Activated naive CD8-positive, alpha-beta T cell treated with anti-CD3 and anti-CD28 coated beads, Interleukin-2, amount 10 ng/mL, durations not matched to agents 7 days and 5 days (primary cell): ENCODE data around the gene TMEM50B. TPM values are rescaled to one million over a fixed set of nuclear protein-coding genes. Genes with fewer than 3 reads are reported as not detected.
A peak's percentile ranks its signal among the peaks of the same experiment; 100 is the strongest.
"Not testable (repeated sequence)": the region's sequence is repeated elsewhere in the genome, so short reads cannot be mapped to it uniquely, and the experiment has no call there.

ENCODE experiments used
- ATAC-seq: fragments of 150-1000 bp; cut with Tn5 transposase; one replicate; pipeline ENCODE4 v1.10.0; 2021; ENCODE audit warnings: low read depth, moderate library complexity
- POLR2A ChIA-PET: fragments of 350-600 bp; sonication (Branson Sonifier 250); formaldehyde crosslinking; loops from one replicate; lab custom pipeline; 2021; ENCODE audit warnings: antibody characterized with exemption; lab: Charles Lee
- DNase-seq: peaks from one replicate; pipeline ENCODE4 v3.0.0; 2021
- H3K27ac Mint-ChIP-seq: one replicate; pipeline ENCODE4 v1.8.0; 2022; ENCODE audit warnings: mild to moderate bottlenecking, mixed read lengths
- H3K27me3 Mint-ChIP-seq: one replicate; pipeline ENCODE4 v1.8.0; 2022; ENCODE audit warnings: mild to moderate bottlenecking, moderate library complexity, mixed read lengths
- H3K36me3 Mint-ChIP-seq: one replicate; pipeline ENCODE4 v1.8.0; 2021; ENCODE audit warnings: mild to moderate bottlenecking, mixed read lengths
- H3K4me1 Mint-ChIP-seq: one replicate; pipeline ENCODE4 v1.8.0; 2021; ENCODE audit warnings: mixed read lengths
- H3K4me3 Mint-ChIP-seq: one replicate; pipeline ENCODE4 v1.8.0; 2022; ENCODE audit warnings: mild to moderate bottlenecking, moderate library complexity, mixed read lengths
- H3K9me3 Mint-ChIP-seq: one replicate; pipeline ENCODE4 v1.8.0; 2021; ENCODE audit warnings: mixed read lengths
- total RNA-seq, 2 experiments: library from RNA; stranded (reverse); gene quantifications; one replicate each; pipeline ENCODE4 v1.2.3, GENCODE V29; 2021

The TMEM50B gene
- total RNA-seq, 2 experiments from 2014 or later, result 72.6 to 80.3 TPM

GRCh38 chr21:33414068-33414467, 65.7 kb downstream of the TMEM50B start:
- no peak for DNase-seq
- H3K27me3 Mint-ChIP-seq, result peaks cover 1% of the 10 kb centered on the region
- H3K4me3 Mint-ChIP-seq, result no peak overlapping the region
- no peaks in the 10 kb centered on the region for H3K9me3 Mint-ChIP-seq
- no peak for ATAC-seq
- no peak overlapping the region for H3K27ac Mint-ChIP-seq
- peaks cover 30% of the 10 kb centered on the region for H3K36me3 Mint-ChIP-seq
- POLR2A ChIA-PET, result interaction anchor here (0.5 to 0.6 kb wide), 2 partner anchors 147 to 496 kb away, joined by 4 to 6 read pairs; no protein-coding TSS in a partner anchor
- peaks cover 25% of the 10 kb centered on the region for H3K4me1 Mint-ChIP-seq

GRCh38 chr21:33412832-33413519, 66.8 kb downstream of the TMEM50B start:
- DNase-seq, result no peak
- Mint-ChIP-seq H3K27ac (peak overlapping the region; percentile 67), H3K27me3 (peaks cover 1% of the 10 kb centered on the region)

GRCh38 chr21:33412439-33412831, 67.3 kb downstream of the TMEM50B start:
- H3K4me3 Mint-ChIP-seq, result peak overlapping the region; percentile 4
- not testable (repeated sequence) for DNase-seq, ATAC-seq, H3K27ac Mint-ChIP-seq, H3K9me3 Mint-ChIP-seq, H3K27me3 Mint-ChIP-seq
- POLR2A ChIA-PET, result interaction anchor here (1.0 to 1.3 kb wide), 2 partner anchors 22 to 28 kb away, joined by 3 to 5 read pairs; no protein-coding TSS in a partner anchor
- H3K36me3 Mint-ChIP-seq, result peaks cover 29% of the 10 kb centered on the region
- H3K4me1 Mint-ChIP-seq, result peaks cover 25% of the 10 kb centered on the region

More at GRCh38 chr21:33412832-33413519, 66.8 kb downstream of the TMEM50B start:
- H3K4me3 Mint-ChIP-seq, result peak overlapping the region; percentile 69
- no peaks in the 10 kb centered on the region for H3K9me3 Mint-ChIP-seq
- peaks cover 25% of the 10 kb centered on the region for H3K4me1 Mint-ChIP-seq
- POLR2A ChIA-PET, result interaction anchor here (1.0 kb wide), 1 partner anchor 21 kb away, joined by 3 read pairs; no protein-coding TSS in a partner anchor
- peaks cover 30% of the 10 kb centered on the region for H3K36me3 Mint-ChIP-seq
- ATAC-seq, result peak; percentile 41

GRCh38 chr21:33411949-33412430, 67.8 kb downstream of the TMEM50B start:
- peak overlapping the region; percentile 53 for H3K27ac Mint-ChIP-seq
- H3K27me3 Mint-ChIP-seq, result peaks cover 1% of the 10 kb centered on the region
- POLR2A ChIA-PET, result interaction anchor here (0.5 to 1.3 kb wide), 2 partner anchors 27 to 537 kb away, joined by 3 to 5 read pairs; no protein-coding TSS in a partner anchor
- H3K9me3 Mint-ChIP-seq, result no peaks in the 10 kb centered on the region
- H3K4me1 Mint-ChIP-seq, result peaks cover 29% of the 10 kb centered on the region
- peak overlapping the region; percentile 4 for H3K4me3 Mint-ChIP-seq
- ATAC-seq, result peak; percentile 69
- no peak for DNase-seq
- peaks cover 28% of the 10 kb centered on the region for H3K36me3 Mint-ChIP-seq

GRCh38 chr21:33406493-33406892, 73.3 kb downstream of the TMEM50B start:
- H3K4me1 Mint-ChIP-seq, result peaks cover 38% of the 10 kb centered on the region

GRCh38 chr21:33403786-33404585, 75.8 kb downstream of the TMEM50B start:
- peak; percentile 58 for DNase-seq

More at GRCh38 chr21:33406493-33406892, 73.3 kb downstream of the TMEM50B start:
- peaks cover 6% of the 10 kb centered on the region for H3K27me3 Mint-ChIP-seq
- ATAC-seq (no peak), DNase-seq (no peak)
- peak overlapping the region; percentile 90 for H3K4me3 Mint-ChIP-seq
- H3K9me3 Mint-ChIP-seq, result no peaks in the 10 kb centered on the region
- peaks cover 12% of the 10 kb centered on the region for H3K36me3 Mint-ChIP-seq
- POLR2A ChIA-PET, result interaction anchor here (0.9 kb wide), 1 partner anchor 10 kb away, joined by 3 read pairs; no protein-coding TSS in a partner anchor
- H3K27ac Mint-ChIP-seq, result no peak overlapping the region

GRCh38 chr21:33403128-33403785, 76.5 kb downstream of the TMEM50B start, which contains the start of gene IFNGR2:
IFNGR2 (plus strand) TSS chr21:33403413; CDS start chr21:33403544, 131 bp downstream.
- H3K36me3 Mint-ChIP-seq, result peaks cover 8% of the 10 kb centered on the region
- peaks cover 10% of the 10 kb centered on the region for H3K27me3 Mint-ChIP-seq
- peak within 1 kb of the TSS; percentile 90 for H3K4me3 Mint-ChIP-seq
- peaks cover 43% of the 10 kb centered on the region for H3K4me1 Mint-ChIP-seq
- ATAC-seq (peak; percentile 55), DNase-seq (peak; percentile 68)
- POLR2A ChIA-PET, result interaction anchor here (0.9 to 1.3 kb wide), 3 partner anchors 19 to 78 kb away, joined by 3 to 7 read pairs (median 6); partner anchors contain the start of gene IFNAR1
- no peaks in the 10 kb centered on the region for H3K9me3 Mint-ChIP-seq
- H3K27ac Mint-ChIP-seq, result peak within 1 kb of the TSS; percentile 81

More at GRCh38 chr21:33403786-33404585, 75.8 kb downstream of the TMEM50B start:
- peak overlapping the region; percentile 78 for H3K27ac Mint-ChIP-seq
- peaks cover 8% of the 10 kb centered on the region for H3K36me3 Mint-ChIP-seq
- peaks cover 10% of the 10 kb centered on the region for H3K27me3 Mint-ChIP-seq
- ATAC-seq, result peak; percentile 39
- H3K4me1 Mint-ChIP-seq, result peaks cover 43% of the 10 kb centered on the region
- H3K4me3 Mint-ChIP-seq, result peak overlapping the region; percentile 90
- POLR2A ChIA-PET, result interaction anchor here (0.6 to 1.3 kb wide), 5 partner anchors 19 to 104 kb away, joined by 3 to 7 read pairs (median 3); partner anchors contain the start of gene IFNAR1
- no peaks in the 10 kb centered on the region for H3K9me3 Mint-ChIP-seq

GRCh38 chr21:33402001-33402979, 77.5 kb downstream of the TMEM50B start:
- H3K4me3 Mint-ChIP-seq, result peak overlapping the region; percentile 72
- ATAC-seq (no peak), DNase-seq (no peak)
- H3K27ac Mint-ChIP-seq, result peak overlapping the region; percentile 81
- H3K27me3 Mint-ChIP-seq, result peaks cover 10% of the 10 kb centered on the region
- H3K36me3 Mint-ChIP-seq, result peaks cover 8% of the 10 kb centered on the region
- H3K9me3 Mint-ChIP-seq, result no peaks in the 10 kb centered on the region
- peaks cover 42% of the 10 kb centered on the region for H3K4me1 Mint-ChIP-seq
- POLR2A ChIA-PET, result interaction anchor here (1.6 kb wide), 1 partner anchor 17 kb away, joined by 13 read pairs; no protein-coding TSS in a partner anchor

GRCh38 chr21:33401630-33401992, 78.2 kb downstream of the TMEM50B start:
- no peak for ATAC-seq
- Mint-ChIP-seq H3K4me1 (peaks cover 38% of the 10 kb centered on the region), H3K27me3 (peaks cover 10% of the 10 kb centered on the region), H3K9me3 (no peaks in the 10 kb centered on the region), H3K4me3 (no peak overlapping the region), H3K36me3 (peaks cover 8% of the 10 kb centered on the region), H3K27ac (no peak overlapping the region)
- DNase-seq, result no peak
- POLR2A ChIA-PET, result interaction anchor here (1.6 kb wide), 1 partner anchor 17 kb away, joined by 13 read pairs; no protein-coding TSS in a partner anchor
